NB4 (cell line): ENCODE measurements around the gene TYMP.

Experiments used
- DNase-seq: peaks from one replicate; pipeline ENCODE4 v3.0.0; 2010; ENCODE audit warnings: low read depth
- H3K4me3 ChIP-seq: one replicate; pipeline ENCODE4 v1.5.1; 2011; ENCODE audit warnings: mild to moderate bottlenecking, low read depth, low read length, moderate library complexity
- CTCF ChIP-seq: IDR thresholded peaks from one replicate; pipeline ENCODE4 v1.5.1; 2012; ENCODE audit warnings: low read depth, low read length
- MAX ChIP-seq: IDR thresholded peaks from 2 replicates; pipeline ENCODE4 v1.6.1; 2011; ENCODE audit warnings: low read depth, low read length
- MYC ChIP-seq: IDR thresholded peaks from 2 replicates; pipeline ENCODE4 v1.6.1; 2011; ENCODE audit warnings: low read depth, low read length
- POLR2A ChIP-seq: IDR thresholded peaks from 2 replicates; pipeline ENCODE4 v1.6.1; 2011; ENCODE audit warnings: mild to moderate bottlenecking; ENCODE audit not compliant: insufficient read length; ENCODE audit errors: extremely low read depth

The TYMP gene

GRCh38 chr22:50513175-50513574 is 16.6 kb downstream of the TYMP start:
- TF ChIP-seq MAX (no peak), MYC (no peak), POLR2A (no peak), CTCF (no peak)
- H3K4me3 ChIP-seq, result no peak overlapping the region
- DNase-seq, result no peak

- no peak for DNase-seq
- H3K4me3 ChIP-seq, result peak overlapping the region; percentile 74
- no peak for TF ChIP-seq MAX
- TF ChIP-seq MYC, result no peak
- TF ChIP-seq POLR2A, result no peak
- no peak for TF ChIP-seq CTCF
Observed at GRCh38 chr22:50508897-50509296, 20.9 kb downstream of the TYMP start.

- H3K4me3 ChIP-seq, result peak within 1 kb of the TSS; percentile 90
- DNase-seq, result peak; percentile 95
- TF ChIP-seq MAX (peak; percentile 47; the same call in 1 of the 2 replicates), POLR2A (peak; percentile 70), CTCF (no peak)
Observed at GRCh38 chr22:50507991-50508884, 21.6 kb downstream of the TYMP start, which contains the start of gene NCAPH2. Gene NCAPH2, plus strand, starts transcription at chr22:50508224. Its CDS starts 114 bp downstream, at chr22:50508338.

GRCh38 chr22:50507421-50507990 is 22.3 kb downstream of the TYMP start, which contains the start of gene LMF2:
Gene LMF2, minus strand, starts transcription at chr22:50507702. Its CDS starts 27 bp downstream, at chr22:50507675.
- DNase-seq, result peak; percentile 83
- TF ChIP-seq MAX (no peak), POLR2A (peak; percentile 33)
- peak within 1 kb of the TSS; percentile 90 for H3K4me3 ChIP-seq

GRCh38 chr22:50506611-50507420 is 23.0 kb downstream of the TYMP start:
- DNase-seq, result peak; percentile 33
- peak overlapping the region; percentile 90 for H3K4me3 ChIP-seq
- TF ChIP-seq MAX (no peak), MYC (no peak), POLR2A (no peak), CTCF (no peak)
